HG03095 (cell line): ENCODE measurements around the gene MRPL53.

Experiments
- ATAC-seq: cut with Tn5 transposase; IDR thresholded peaks from one replicate; pipeline ENCODE4 v1.9.1; 2021; ENCODE audit warnings: moderate library complexity; ENCODE audit not compliant: unreplicated experiment

Gene MRPL53

DNA sequence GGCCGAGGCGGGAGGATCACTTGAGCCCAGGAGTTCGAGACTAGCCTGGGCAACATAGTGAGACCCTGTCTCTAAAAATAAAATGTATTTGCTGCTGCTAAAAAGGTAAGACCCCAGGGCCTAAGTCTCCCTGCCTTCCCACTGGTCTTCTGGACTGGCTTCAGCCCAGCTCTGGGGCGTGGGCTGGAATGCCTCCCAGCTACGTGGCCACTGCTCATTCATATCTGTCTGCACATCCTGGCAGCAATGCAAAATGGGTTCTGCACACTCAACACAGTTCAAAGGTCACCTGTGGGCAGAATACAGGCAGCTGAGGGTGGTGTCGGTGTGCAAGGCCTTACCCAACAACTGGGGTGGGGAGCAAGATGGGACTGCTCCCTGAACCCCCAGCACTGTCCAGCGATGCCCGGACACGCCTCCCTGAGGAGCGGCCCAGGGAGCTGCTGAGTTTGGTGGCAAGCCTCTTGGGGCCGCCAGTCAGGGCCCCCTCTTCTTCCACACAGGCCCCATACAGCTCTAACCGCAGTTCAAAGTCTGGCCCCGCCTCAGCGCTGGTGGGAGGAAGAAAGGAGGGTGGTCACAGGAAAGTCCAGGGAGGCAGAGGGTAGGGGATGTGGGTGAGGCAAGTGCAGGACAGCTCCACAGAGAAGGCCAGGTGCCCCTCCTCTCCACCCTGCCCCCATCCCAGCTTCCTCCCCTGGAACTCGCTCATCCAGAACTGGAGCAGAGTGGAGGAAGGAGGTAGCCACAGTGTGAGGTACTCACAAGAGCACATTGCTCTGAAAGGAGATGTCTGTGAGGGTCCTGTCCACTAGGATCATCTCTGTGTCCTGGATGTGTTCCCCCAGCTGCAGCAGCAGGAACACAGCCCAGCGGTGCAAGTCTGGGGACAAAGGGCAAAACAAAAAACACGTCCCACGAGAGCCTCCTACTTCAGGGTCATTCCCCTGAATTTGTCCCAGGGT lies 42.7 kb downstream of the MRPL53 start:
- ATAC-seq = no peak

DNA sequence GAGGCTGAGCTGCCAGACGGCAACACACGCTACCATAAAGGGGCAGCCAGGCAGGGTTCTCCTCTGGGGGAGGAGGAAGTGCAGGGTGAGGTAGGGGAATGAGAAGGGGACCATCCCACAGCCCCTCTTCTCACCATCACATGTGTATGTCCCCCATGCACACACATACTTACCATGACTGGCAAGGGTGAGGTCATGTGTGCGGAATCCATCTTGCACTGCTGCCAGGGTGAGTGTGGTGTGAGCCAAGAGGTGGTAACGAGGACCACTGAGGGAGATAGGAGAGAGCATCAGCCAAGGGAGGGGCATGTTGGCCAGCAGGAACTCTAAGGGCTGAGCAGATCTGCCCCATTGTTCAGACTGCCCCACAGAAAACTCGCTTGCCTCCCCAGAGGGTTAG lies 43.8 kb downstream of the MRPL53 start:
- no peak for ATAC-seq

DNA sequence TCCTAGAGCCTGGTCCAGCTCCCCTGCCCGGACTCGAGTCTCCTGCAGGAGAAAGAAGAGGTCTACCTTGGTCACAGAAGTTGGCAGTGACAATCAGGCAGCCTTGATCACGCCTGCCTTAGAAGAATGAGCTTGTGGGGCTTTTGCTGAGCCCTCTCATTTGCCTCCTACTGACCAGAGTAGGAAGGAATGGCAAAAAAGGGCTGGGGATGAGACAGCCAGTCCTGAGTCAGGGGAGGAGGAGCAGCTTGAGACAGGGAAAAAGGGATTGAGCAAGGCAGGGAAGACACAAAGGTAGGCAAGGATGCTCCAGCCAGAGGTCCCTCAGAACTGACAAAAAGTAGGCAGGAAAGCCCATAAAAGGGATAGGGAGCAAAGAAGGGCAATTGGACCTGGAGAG lies 44.9 kb downstream of the MRPL53 start:
- no peak for ATAC-seq

GRCh38 chr2:74426181-74426758 lies 46.2 kb downstream of the MRPL53 start:
- ATAC-seq = no peak

DNA sequence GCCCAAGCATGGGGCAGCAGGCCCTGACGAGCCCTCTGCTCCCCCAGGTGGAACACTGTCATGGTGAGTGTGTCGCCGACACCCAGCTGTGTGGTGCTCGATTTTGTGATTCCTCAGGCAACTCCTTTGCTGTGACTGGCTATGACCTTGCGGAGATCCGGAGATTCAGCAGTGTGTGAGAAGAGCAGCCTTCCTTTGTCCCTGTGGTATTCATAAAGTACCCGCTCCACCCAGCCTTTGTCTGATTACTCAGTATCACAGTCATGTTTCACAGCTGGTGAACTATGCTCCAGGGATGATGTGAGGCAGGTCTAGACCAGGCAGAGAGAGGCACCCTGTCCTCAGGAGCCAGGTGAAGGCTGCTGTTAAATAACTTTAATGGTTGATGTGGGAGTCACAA lies 47.0 kb downstream of the MRPL53 start:
- no peak for ATAC-seq

GRCh38 chr2:74424995-74425406 lies 47.5 kb downstream of the MRPL53 start:
- ATAC-seq = no peak

- no peak for ATAC-seq
Measured at GRCh38 chr2:74424139-74424992, 48.1 kb downstream of the MRPL53 start.

- no peak for ATAC-seq
Measured at GRCh38 chr2:74423231-74424095, 49.0 kb downstream of the MRPL53 start.
